GM12878 (cell line): Measurements from ENCODE around the gene CR1. TPM values are rescaled to one million over a fixed set of nuclear protein-coding genes. Genes with fewer than 3 reads are reported as not detected.
"Not testable (repeated sequence)": the region's sequence is repeated elsewhere in the genome, so short reads cannot be mapped to it uniquely, and the experiment has no call there.

Source experiments
- ATAC-seq: fragments of 200-7000 bp; cut with Tn5 transposase; 3 replicates; pipeline ENCODE4 v1.9.1; 2020; ENCODE audit warnings: mild to moderate bottlenecking, moderate library complexity
- BruUV-seq: library from RNA; stranded (reverse); fragments of 400-500 nt; replicated peaks from 2 replicates; lab custom pipeline; 2021; lab: Mats Ljungman, UMichigan
- CTCF ChIA-PET: fragments of 300-600 bp; sonication (Branson Sonifier 250); formaldehyde crosslinking; extraction: SDS; loops from one replicate; lab custom pipeline; 2021; ENCODE audit warnings: inconsistent platforms; lab: Yijun Ruan, JAX
- POLR2A ChIA-PET: fragments of 350-600 bp; formaldehyde crosslinking; extraction: SDS; loops from one replicate; lab custom pipeline; 2021; ENCODE audit warnings: inconsistent platforms; lab: Charles Lee
- RAD21 ChIA-PET: fragments of 300-600 bp; sonication (Branson Sonifier 250); formaldehyde crosslinking; loops from one replicate; lab custom pipeline; 2023; ENCODE audit warnings: antibody characterized with exemption; ENCODE audit not compliant: unreplicated experiment; lab: Charles Lee
- SMC1A ChIA-PET: fragments of 300-600 bp; sonication (Branson Sonifier 250); formaldehyde crosslinking; loops from one replicate; lab custom pipeline; 2023; ENCODE audit not compliant: unreplicated experiment, uncharacterized antibody; lab: Charles Lee
- DNase-seq: peaks from one replicate; pipeline ENCODE4 v3.0.0-alpha.2; 2011; ENCODE audit warnings: low read depth, low spot score
- FAIRE-seq: peaks from 3 replicates; lab custom pipeline; 2011; peaks lifted over from hg19 to GRCh38; lab: Jason Lieb, UNC
- H2AFZ ChIP-seq: 2 replicates; pipeline ENCODE4 v1.6.0; 2011; ENCODE audit warnings: low read depth, low read length, control low read depth; ENCODE audit not compliant: control insufficient read depth
- H3K27ac ChIP-seq: 2 replicates; pipeline ENCODE4 v1.5.1; 2011; ENCODE audit warnings: control low read depth; ENCODE audit not compliant: control insufficient read depth, insufficient read depth
- H3K27me3 ChIP-seq, 2 experiments: replicated peaks in 1 of 2; 2 replicates each; pipeline versions ENCODE4 v1.6.0 to v1.6.1; 2011; ENCODE audit warnings: low read length in 1 of 2; ENCODE audit not compliant: control insufficient read depth in 2 of 2, insufficient read depth in 2 of 2
- H3K36me3 ChIP-seq, 2 experiments: 2 replicates each; pipeline ENCODE4 v1.5.1; 2011; ENCODE audit warnings: low read length in 1 of 2; ENCODE audit not compliant: control insufficient read depth in 2 of 2, insufficient read depth in 2 of 2
- H3K4me1 ChIP-seq: 2 replicates; pipeline ENCODE4 v1.6.1; 2011; ENCODE audit warnings: mild to moderate bottlenecking, low read length, moderate library complexity, mixed read lengths; ENCODE audit not compliant: control insufficient read depth, insufficient read depth
- H3K4me2 ChIP-seq: 2 replicates; pipeline ENCODE4 v1.6.0; 2011; ENCODE audit warnings: control low read depth; ENCODE audit not compliant: control insufficient read depth, insufficient read depth
- H3K4me3 ChIP-seq: fragments of 200-600 bp; sonication (generic); 2 replicates; pipeline ENCODE4 v1.5.1; 2016
- H3K79me2 ChIP-seq: 2 replicates; pipeline ENCODE4 v1.6.0; 2011; ENCODE audit warnings: low read length; ENCODE audit not compliant: control insufficient read depth, insufficient read depth
- H3K9ac ChIP-seq: 2 replicates; pipeline ENCODE4 v1.8.0; 2011; ENCODE audit warnings: low read length, control low read depth, mixed read lengths; ENCODE audit not compliant: control insufficient read depth, insufficient read depth
- H3K9me3 ChIP-seq: replicated peaks from 3 replicates; pipeline ENCODE4 v1.5.1; 2011; ENCODE audit warnings: mild to moderate bottlenecking, low read length; ENCODE audit not compliant: control insufficient read depth, insufficient read depth
- H4K20me1 ChIP-seq: 2 replicates; pipeline ENCODE4 v1.6.0; 2011; ENCODE audit not compliant: control insufficient read depth, insufficient read depth
- CTCF ChIP-seq, 3 experiments: IDR thresholded peaks in 2 of 3; conservative IDR thresholded peaks in 1 of 3; 2 replicates each; pipeline ENCODE4 v1.5.1; 2011; ENCODE audit warnings: low read depth in 3 of 3, low read length in 3 of 3, mild to moderate bottlenecking in 3 of 3, control low read depth in 2 of 3, moderate library complexity in 2 of 3, inconsistent platforms in 1 of 3, mixed read lengths in 1 of 3; ENCODE audit not compliant: control insufficient read depth in 2 of 3, insufficient read depth in 1 of 3; ENCODE audit errors: extremely low read depth in 1 of 3
- WGBS: methylation state at CpG from one replicate; pipeline ENCODE4 v1.1.6; 2016; ENCODE audit warnings: low lambda C conversion rate; ENCODE audit not compliant: insufficient replicate concordance, insufficient coverage; ENCODE audit errors: missing lambda C conversion rate; 5-methylcytosine and 5-hydroxymethylcytosine counted together
- in situ Hi-C: fragments of 300-500 bp; cut with MboI; formaldehyde crosslinking; loops from 9 replicates; pipeline ENCODE4 v1.14.3; 2018; ENCODE audit warnings: mixed read lengths
- intact Hi-C: fragments of 100-400 bp; cut with micrococcal nuclease; formaldehyde crosslinking; loops from one replicate; pipeline ENCODE4 v1.14.2; 2022; ENCODE audit not compliant: unreplicated experiment
- polyA plus RNA-seq, 11 experiments: library from polyadenylated mRNA; depleted of rRNA in 4 of 11; unstranded in 6 of 11; stranded (reverse) in 5 of 11; fragments of >200 nt; fragmentation: Nextera tagmentation in 4 of 11; fragmentation: Illumina TruSeq in 1 of 11; extraction: Ambion mirVana in 4 of 11; extraction: Trizol in 1 of 11; gene quantifications; 1 replicate in 1 of 11; 2 replicates in 10 of 11; pipeline versions ENCODE4 v1.2.1 to v1.2.3, GENCODE V29; 2011 to 2016; ENCODE audit warnings: inconsistent platforms in 2 of 11, missing spikeins in 2 of 11, low read depth in 1 of 11
- total RNA-seq, 4 experiments: library from RNA; depleted of rRNA in 3 of 4; stranded (reverse); fragments of >200 nt in 3 of 4; fragmentation: Illumina TruSeq in 1 of 4; extraction: Trizol in 1 of 4; gene quantifications; 2 replicates each; pipeline versions ENCODE4 v1.2.1 to v1.2.3, GENCODE V29; 2013 to 2021

Gene CR1
- total and polyA plus RNA-seq, 10 of the 15 experiments (the other 5 are each of a cell fraction or from before 2014, with no cell fraction given), result 0.30 to 8.0 (median 4.3) TPM

GRCh38 chr1:207495281-207495680 is 676 bp upstream of the CR1 start:
- peak overlapping the region; percentile 71 for H3K4me3 ChIP-seq
- H3K79me2 ChIP-seq, H3K36me3 ChIP-seq, H3K27ac ChIP-seq, H3K4me1 ChIP-seq, ATAC-seq, H4K20me1 ChIP-seq, H3K27me3 ChIP-seq, FAIRE-seq, POLR2A ChIA-PET, H3K9me3 ChIP-seq, DNase-seq, BruUV-seq: not testable (repeated sequence)
- H3K4me2 ChIP-seq, result peak overlapping the region; percentile 85
- ChIA-PET RAD21 (interaction anchor here (0.9 to 1.6 kb wide), 4 partner anchors 40 to 412 kb away, joined by 4 to 6 read pairs (median 4); partner anchors contain the start of gene CD55), SMC1A (interaction anchor here (0.9 to 5.0 kb wide), 4 partner anchors 10 to 90 kb away, joined by 3 to 53 read pairs (median 6); partner anchors contain the start of gene CR2), CTCF (interaction anchor here (0.8 to 1.5 kb wide), 4 partner anchors 82 to 415 kb away, joined by 3 to 6 read pairs (median 4); no protein-coding TSS in a partner anchor)
- peak overlapping the region; percentile 78; the same call in 1 of the 2 replicates for H2AFZ ChIP-seq
- 77% methylated on average over 7 of the region's 8 CpGs for WGBS
- in situ Hi-C loops (loop anchor here (5.0 kb wide), 2 partner anchors 78 to 408 kb away; partner anchors contain the start of gene C4BPB), intact Hi-C loops (loop anchor here (10.0 kb wide), 1 partner anchor 170 kb away; the partner anchor contains the start of gene CD55)
- H3K9ac ChIP-seq, result peak overlapping the region; percentile 38; the same call in 1 of the 2 replicates
- TF ChIP-seq CTCF (IDR thresholded peaks at IDR 0.05 in 2 of 3, conservative IDR thresholded peaks at IDR 0.05 in 1 of 3; ENCODE audit: control insufficient read depth in 2 of 3, extremely low read depth in 1 of 3, insufficient read depth in 1 of 3, low read depth in 3 of 3, low read length in 3 of 3), result peak in 1 of 3 experiments; percentile 17; a peak in 1 of 6 replicates
